GM12872 (cell line): ENCODE measurements around the gene GRIN3B.

Source experiments
- CTCF ChIP-seq: IDR thresholded peaks from 3 replicates; pipeline ENCODE4 v1.5.1; 2011; ENCODE audit warnings: low read depth, mild to moderate bottlenecking, low read length, moderate library complexity; ENCODE audit not compliant: insufficient read depth

GRIN3B gene

GRCh38 chr19:979318-979741 lies 20.9 kb upstream of the GRIN3B start:
- TF ChIP-seq CTCF, result no peak

- no peak for TF ChIP-seq CTCF
Measured at GRCh38 chr19:980133-980998, 19.9 kb upstream of the GRIN3B start.

- TF ChIP-seq CTCF, result peak; percentile 77; the same call in 2 of the 3 replicates
Measured at GRCh38 chr19:982567-983170, 17.6 kb upstream of the GRIN3B start.

- no peak for TF ChIP-seq CTCF
Measured at GRCh38 chr19:984165-984967, 15.9 kb upstream of the GRIN3B start, which contains the start of gene WDR18. TSS of gene WDR18 (plus strand) at chr19:984345. CDS start at chr19:984354, 9 bp downstream.

- no peak for TF ChIP-seq CTCF
Measured at GRCh38 chr19:986083-986482, 14.1 kb upstream of the GRIN3B start.

- TF ChIP-seq CTCF, result no peak
Measured at GRCh38 chr19:988081-988480, 12.1 kb upstream of the GRIN3B start.

- no peak for TF ChIP-seq CTCF
Measured at GRCh38 chr19:988510-988909, 11.7 kb upstream of the GRIN3B start.
